22Rv1 (cell line): ENCODE measurements around the gene LARP1.

ENCODE experiments used
- CTCF ChIP-seq: fragments of 450-650 bp; IDR thresholded peaks from 2 replicates; pipeline ENCODE4 v1.5.1; 2017; ENCODE audit warnings: mild to moderate bottlenecking
- ZFX ChIP-seq: fragments of 450-650 bp; IDR thresholded peaks from 2 replicates; pipeline ENCODE4 v1.6.1; 2017; ENCODE audit warnings: antibody characterized with exemption, borderline replicate concordance

GRCh38 chr5:154813158-154813557, 58.0 kb downstream of the LARP1 start:
- no peak for TF ChIP-seq CTCF
- TF ChIP-seq ZFX, result no peak
